ENCODE data around the gene KLRF1.
"Not testable (repeated sequence)": the region's sequence is repeated elsewhere in the genome, so short reads cannot be mapped to it uniquely, and the experiment has no call there.

The KLRF1 gene

GRCh38 chr12:9869307-9870161 is 42.3 kb downstream of the KLRF1 start, which contains the start of gene CLEC2B:
Gene CLEC2B (minus strand): TSS chr12:9869354.
- no peak for DNase-seq (ENCODE audit: low read depth in 2 of 2)

- DNase-seq (ENCODE audit: low read depth in 2 of 2) = no peak
Measured at GRCh38 chr12:9870286-9870866, 43.1 kb downstream of the KLRF1 start.

- no peak for DNase-seq (ENCODE audit: low read depth in 2 of 2)
Measured at GRCh38 chr12:9872162-9872561, 44.9 kb downstream of the KLRF1 start.

- no peak for DNase-seq (ENCODE audit: low read depth in 2 of 2)
Measured at GRCh38 chr12:9872742-9873141, 45.5 kb downstream of the KLRF1 start.

- DNase-seq (ENCODE audit: low read depth in 2 of 2) = not testable (repeated sequence)
Measured at GRCh38 chr12:9876120-9876519, 48.8 kb downstream of the KLRF1 start.

GRCh38 chr12:9880532-9881078 is 53.3 kb downstream of the KLRF1 start:
- no peak for DNase-seq (ENCODE audit: low read depth in 2 of 2)

- DNase-seq (ENCODE audit: low read depth in 2 of 2) = no peak
Measured at GRCh38 chr12:9881246-9881645, 54.0 kb downstream of the KLRF1 start, which contains the start of gene KLRF2. Gene KLRF2 (plus strand): TSS chr12:9881489. CDS start chr12:9881596, 107 bp downstream.

- no peak for DNase-seq (ENCODE audit: low read depth in 2 of 2)
Measured at GRCh38 chr12:9881988-9882387, 54.7 kb downstream of the KLRF1 start.

GRCh38 chr12:9883175-9883574 is 55.9 kb downstream of the KLRF1 start:
- DNase-seq (ENCODE audit: low read depth in 2 of 2) = no peak

- DNase-seq (ENCODE audit: low read depth in 2 of 2) = no peak
Measured at GRCh38 chr12:9888665-9889273, 61.5 kb downstream of the KLRF1 start.
